SK-N-SH (cell line): Measurements from ENCODE around the gene PAPPA2. TPM values are rescaled to one million over a fixed set of nuclear protein-coding genes. Genes with fewer than 3 reads are reported as not detected.

Experiments
- CTCF ChIA-PET: fragments of 300-600, 350-600 bp; formaldehyde crosslinking; extraction: SDS; loops from one replicate; lab custom pipeline; 2021; lab: Yijun Ruan, JAX
- POLR2A ChIA-PET: fragments of 350-600 bp; sonication (Branson Sonifier 250); formaldehyde crosslinking; extraction: SDS; loops from one replicate; lab custom pipeline; 2020; ENCODE audit warnings: antibody characterized with exemption, inconsistent platforms; lab: Yijun Ruan, JAX
- DNase-seq: peaks from one replicate; pipeline ENCODE4 v3.0.0; 2012
- H2AFZ ChIP-seq: fragments of 200-600 bp; sonication (generic); 2 replicates; pipeline ENCODE4 v1.8.1; 2016; ENCODE audit warnings: antibody characterized with exemption, mild to moderate bottlenecking, low read depth
- H3F3A ChIP-seq: fragments of 200-600 bp; sonication (generic); replicated peaks from 2 replicates; pipeline ENCODE3; 2016; ENCODE audit warnings: antibody characterized with exemption, mild to moderate bottlenecking; ENCODE audit not compliant: insufficient read depth
- H3K27ac ChIP-seq, 2 experiments: fragments of 200-500 bp in 1 of 2; fragments of 200-600 bp in 1 of 2; sonication (Bioruptor generic) in 1 of 2; sonication (generic), shearing (Covaris generic) in 1 of 2; 2 replicates each; pipeline versions ENCODE4 v1.5.1 to v1.6.1; 2014 to 2016; ENCODE audit warnings: low read depth in 2 of 2, inconsistent platforms in 1 of 2, low read length in 1 of 2, mild to moderate bottlenecking in 1 of 2, mixed read lengths in 1 of 2
- H3K27me3 ChIP-seq: fragments of 200-600 bp; sonication (generic), shearing (Covaris generic); 2 replicates; pipeline ENCODE4 v1.6.1; 2016; ENCODE audit warnings: mixed run types; ENCODE audit not compliant: insufficient read depth
- H3K36me3 ChIP-seq, 2 experiments: fragments of 200-500 bp in 1 of 2; fragments of 200-600 bp in 1 of 2; sonication (Bioruptor generic) in 1 of 2; sonication (generic) in 1 of 2; replicated peaks in 1 of 2; 2 replicates each; pipeline versions ENCODE3 to v1.5.1; 2014 to 2016; ENCODE audit warnings: low read length in 1 of 2, mild to moderate bottlenecking in 1 of 2; ENCODE audit not compliant: insufficient read depth in 2 of 2, control insufficient read depth in 1 of 2
- H3K4me1 ChIP-seq, 2 experiments: fragments of 200-500 bp in 1 of 2; fragments of 200-600 bp in 1 of 2; sonication (Bioruptor generic) in 1 of 2; sonication (generic), shearing (Covaris generic) in 1 of 2; 2 replicates each; pipeline versions ENCODE4 v1.5.1 to v1.6.1; 2014 to 2016; ENCODE audit warnings: low read depth in 1 of 2, low read length in 1 of 2, mixed run types in 1 of 2; ENCODE audit not compliant: insufficient read depth in 2 of 2, control insufficient read depth in 1 of 2
- H3K4me2 ChIP-seq: fragments of 200-600 bp; sonication (generic), shearing (Covaris generic); 2 replicates; pipeline ENCODE4 v1.6.1; 2017; ENCODE audit warnings: mixed run types
- H3K4me3 ChIP-seq, 2 experiments: fragments of 200-500 bp in 1 of 2; fragments of 200-600 bp in 1 of 2; sonication (Bioruptor generic) in 1 of 2; sonication (generic), shearing (Covaris generic) in 1 of 2; 2 replicates each; pipeline versions ENCODE4 v1.5.1 to v1.8.1; 2014 to 2016; ENCODE audit warnings: low read depth in 2 of 2, inconsistent platforms in 1 of 2, low read length in 1 of 2, mild to moderate bottlenecking in 1 of 2, mixed read lengths in 1 of 2, moderate library complexity in 1 of 2
- H3K79me2 ChIP-seq: fragments of 200-600 bp; sonication (generic); 2 replicates; pipeline ENCODE4 v1.8.1; 2017; ENCODE audit warnings: mild to moderate bottlenecking; ENCODE audit not compliant: insufficient read depth
- H3K9ac ChIP-seq: fragments of 200-600 bp; sonication (generic); 2 replicates; pipeline ENCODE4 v1.6.1; 2017; ENCODE audit warnings: mixed run types
- H3K9me2 ChIP-seq: fragments of 200-600 bp; sonication (generic); 2 replicates; pipeline ENCODE4 v1.6.1; 2017; ENCODE audit warnings: mixed run types
- H3K9me3 ChIP-seq: fragments of 200-600 bp; sonication (generic); 2 replicates; pipeline ENCODE4 v1.6.1; 2017; ENCODE audit warnings: mixed run types, mild to moderate bottlenecking, moderate library complexity
- H4K20me1 ChIP-seq: fragments of 200-600 bp; sonication (generic); 2 replicates; pipeline ENCODE4 v1.6.1; 2017; ENCODE audit warnings: mild to moderate bottlenecking, mixed run types; ENCODE audit not compliant: insufficient read depth
- ELF1 ChIP-seq: IDR thresholded peaks from 2 replicates; pipeline ENCODE4 v1.4.0; 2012
- EZH2phosphoT487 ChIP-seq: fragments of 200-600 bp; sonication (generic); IDR thresholded peaks from 2 replicates; pipeline ENCODE4 v1.6.1; 2017; ENCODE audit warnings: low read depth, mixed run types, mild to moderate bottlenecking, antibody characterized with exemption, moderate library complexity, borderline replicate concordance
- FOSL2 ChIP-seq: IDR thresholded peaks from 2 replicates; pipeline ENCODE4 v1.4.0; 2012; ENCODE audit warnings: low read depth, mild to moderate bottlenecking, moderate library complexity, borderline replicate concordance
- FOXJ3 ChIP-seq: sonication (generic); formaldehyde crosslinking; IDR thresholded peaks from 2 replicates; pipeline ENCODE4 v1.5.1; 2020; ENCODE audit warnings: mild to moderate bottlenecking, missing genetic modification reagents
- FOXM1 ChIP-seq: IDR thresholded peaks from 2 replicates; pipeline ENCODE4 v1.4.0; 2012; ENCODE audit warnings: low read depth, mild to moderate bottlenecking
- GABPA ChIP-seq: IDR thresholded peaks from 2 replicates; pipeline ENCODE4 v1.4.0; 2012; ENCODE audit warnings: low read depth, mild to moderate bottlenecking
- MAX ChIP-seq: IDR thresholded peaks from 2 replicates; pipeline ENCODE4 v1.4.0; 2012; ENCODE audit warnings: low read depth
- NRF1 ChIP-seq: IDR thresholded peaks from 2 replicates; pipeline ENCODE4 v1.6.1; 2012; ENCODE audit warnings: low read depth, mild to moderate bottlenecking, low read length
- SIN3A ChIP-seq: IDR thresholded peaks from 2 replicates; pipeline ENCODE4 v1.6.1; 2012; ENCODE audit warnings: low read depth, mild to moderate bottlenecking, low read length, moderate library complexity, borderline replicate concordance
- SMC3 ChIP-seq: IDR thresholded peaks from 2 replicates; pipeline ENCODE4 v1.6.1; 2012; ENCODE audit warnings: low read depth, low read length, improper control_type of control experiment
- TEAD4 ChIP-seq: IDR thresholded peaks from 2 replicates; pipeline ENCODE4 v1.4.0; 2012; ENCODE audit warnings: mild to moderate bottlenecking, borderline replicate concordance; ENCODE audit not compliant: insufficient read depth
- USF2 ChIP-seq: fragments of 150-350 bp; IDR thresholded peaks from 2 replicates; pipeline ENCODE4 v1.6.1; 2017; ENCODE audit warnings: antibody characterized with exemption, low read length, low read depth, borderline replicate concordance
- YY1 ChIP-seq: IDR thresholded peaks from 2 replicates; pipeline ENCODE4 v1.4.0; 2012; ENCODE audit warnings: low read depth, mild to moderate bottlenecking
- WGBS: methylation state at CpG from one replicate; pipeline ENCODE4 v1.1.6; 2017; ENCODE audit warnings: low lambda C conversion rate; 5-methylcytosine and 5-hydroxymethylcytosine counted together
- polyA plus RNA-seq, 3 experiments: library from polyadenylated mRNA; depleted of rRNA; stranded (reverse); fragments of >200 nt; gene quantifications; 2 replicates each; pipeline ENCODE4 v1.2.3, GENCODE V29; 2012

Gene PAPPA2
- polyA plus RNA-seq, 1 of the 3 experiments (the other 2 are of a cell fraction): 0.02 TPM

GRCh38 chr1:176885341-176885740 is 422.4 kb downstream of the PAPPA2 start:
- CTCF ChIA-PET: no interaction called here
- Histone ChIP-seq H3K9me2 (no peaks in the 10 kb centered on the region), H3F3A (no peaks in the 10 kb centered on the region), H4K20me1 (no peaks in the 10 kb centered on the region), H3K4me1 (no peaks in the 10 kb centered on the region; a peak in 1 of 4 replicates), H3K27me3 (no peaks in the 10 kb centered on the region)
- DNase-seq: no peak
- WGBS: 19% methylated on average over 3 of the region's 3 CpGs
- TF ChIP-seq YY1: no peak
- no peak for TF ChIP-seq SMC3
- no peak for TF ChIP-seq USF2
- TF ChIP-seq FOSL2: no peak
- TF ChIP-seq, all 33 proteins: peak for 0
- Histone ChIP-seq H3K79me2 (no peaks in the 10 kb centered on the region), H3K36me3 (peaks cover 0 to 2% of the 10 kb centered on the region in 2 experiments), H2AFZ (no peak overlapping the region), H3K27ac (no peak overlapping the region), H3K9ac (no peak overlapping the region), H3K9me3 (no peaks in the 10 kb centered on the region), H3K4me2 (no peak overlapping the region), H3K4me3 (no peak overlapping the region)
- POLR2A ChIA-PET: no interaction called here

DNA sequence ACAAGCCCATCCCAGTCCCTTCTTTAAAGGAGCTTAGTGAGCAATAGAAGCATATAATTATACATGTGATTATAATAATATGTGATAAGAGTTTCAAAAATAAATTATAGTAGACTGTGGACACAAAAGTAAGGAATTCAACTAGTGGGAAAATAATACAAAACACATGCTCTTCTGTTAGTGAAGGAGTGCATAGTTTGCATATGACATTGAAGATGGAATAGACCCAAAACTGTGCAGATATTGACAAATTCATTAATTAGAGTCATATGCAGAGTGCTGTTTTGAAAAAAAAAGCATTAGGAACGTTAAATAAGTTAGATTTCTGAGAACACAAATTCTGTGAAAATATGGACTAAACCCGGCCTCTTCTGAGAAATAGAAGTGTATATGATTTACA is 422.8 kb downstream of the PAPPA2 start:
- no peak overlapping the region for H2AFZ ChIP-seq
- no peak overlapping the region for H3K27ac ChIP-seq
- H3K27me3 ChIP-seq: no peaks in the 10 kb centered on the region
- no peak for TF ChIP-seq USF2
- no peak for TF ChIP-seq GABPA
- TF ChIP-seq ELF1: no peak
- TF ChIP-seq EZH2phosphoT487: no peak
- TF ChIP-seq MAX: no peak
- no peak for TF ChIP-seq FOXJ3 (CRISPR knock-in tag)
- no peak for TF ChIP-seq SMC3
- no peak for TF ChIP-seq NRF1
- TF ChIP-seq TEAD4: no peak
- no peak for TF ChIP-seq FOXM1
- TF ChIP-seq SIN3A: no peak
- H3K36me3 ChIP-seq: peaks cover 0 to 2% of the 10 kb centered on the region in 2 experiments
- 12% methylated on average over 2 of the region's 2 CpGs for WGBS
- no peaks in the 10 kb centered on the region for H3K9me2 ChIP-seq
- H4K20me1 ChIP-seq: no peaks in the 10 kb centered on the region
- H3K4me3 ChIP-seq: no peak overlapping the region
- no peak overlapping the region for H3K9ac ChIP-seq
- H3K9me3 ChIP-seq: no peaks in the 10 kb centered on the region
- CTCF ChIA-PET: interaction anchor here (1.3 kb wide), 1 partner anchor 13 kb away, joined by 5 read pairs; no protein-coding TSS in a partner anchor
- DNase-seq: no peak
- H3K79me2 ChIP-seq: no peaks in the 10 kb centered on the region
- H3K4me2 ChIP-seq: no peak overlapping the region
- no peaks in the 10 kb centered on the region; a peak in 1 of 4 replicates for H3K4me1 ChIP-seq
- POLR2A ChIA-PET: no interaction called here
- no peaks in the 10 kb centered on the region for H3F3A ChIP-seq
